Activated CD4-positive, alpha-beta T cell treated with anti-CD3 and anti-CD28 coated beads for 24 hours (primary cell): ENCODE measurements around the gene CCDC117.
"Not testable (repeated sequence)": the region's sequence is repeated elsewhere in the genome, so short reads cannot be mapped to it uniquely, and the experiment has no call there.

Experiments used
- DNase-seq, 2 donors: peaks; one replicate each; pipeline ENCODE4 v3.0.0-alpha.2; 2020; ENCODE audit warnings: low read depth in 2 of 2

Gene CCDC117

GRCh38 chr22:28801845-28802594, 29.5 kb downstream of the CCDC117 start:
- no peak for DNase-seq

GRCh38 chr22:28802595-28803123, 30.2 kb downstream of the CCDC117 start:
- DNase-seq: no peak

GRCh38 chr22:28805426-28805825, 32.9 kb downstream of the CCDC117 start:
- not testable (repeated sequence) for DNase-seq

- DNase-seq: no peak
Measured at GRCh38 chr22:28808716-28809355, 36.3 kb downstream of the CCDC117 start.

GRCh38 chr22:28810821-28811491, 38.5 kb downstream of the CCDC117 start:
- no peak for DNase-seq

GRCh38 chr22:28812516-28812915, 40.0 kb downstream of the CCDC117 start:
- DNase-seq: no peak

GRCh38 chr22:28813772-28814518, 41.5 kb downstream of the CCDC117 start:
- DNase-seq: no peak

- DNase-seq: no peak
Measured at GRCh38 chr22:28815111-28815510, 42.6 kb downstream of the CCDC117 start.

- no peak for DNase-seq
Measured at GRCh38 chr22:28815729-28816128, 43.2 kb downstream of the CCDC117 start.

GRCh38 chr22:28817064-28817463, 44.6 kb downstream of the CCDC117 start:
- no peak for DNase-seq

GRCh38 chr22:28817919-28818859, 45.7 kb downstream of the CCDC117 start:
- DNase-seq: no peak

GRCh38 chr22:28819253-28820096, 47.0 kb downstream of the CCDC117 start:
- DNase-seq: no peak

GRCh38 chr22:28820885-28821284, 48.4 kb downstream of the CCDC117 start:
- no peak for DNase-seq

- DNase-seq: no peak
Measured at GRCh38 chr22:28821452-28821851, 49.0 kb downstream of the CCDC117 start.

- DNase-seq: no peak
Measured at GRCh38 chr22:28822930-28823551, 50.5 kb downstream of the CCDC117 start.

- DNase-seq: not testable (repeated sequence)
Measured at GRCh38 chr22:28824455-28824854, 52.0 kb downstream of the CCDC117 start.

- not testable (repeated sequence) for DNase-seq
Measured at GRCh38 chr22:28826430-28826829, 53.9 kb downstream of the CCDC117 start.

- DNase-seq: no peak
Measured at GRCh38 chr22:28826921-28827320, 54.4 kb downstream of the CCDC117 start.
